Measurements from ENCODE around the gene EMP1.
A peak's percentile ranks its signal among the peaks of the same experiment; 100 is the strongest.

EMP1 gene

DNA sequence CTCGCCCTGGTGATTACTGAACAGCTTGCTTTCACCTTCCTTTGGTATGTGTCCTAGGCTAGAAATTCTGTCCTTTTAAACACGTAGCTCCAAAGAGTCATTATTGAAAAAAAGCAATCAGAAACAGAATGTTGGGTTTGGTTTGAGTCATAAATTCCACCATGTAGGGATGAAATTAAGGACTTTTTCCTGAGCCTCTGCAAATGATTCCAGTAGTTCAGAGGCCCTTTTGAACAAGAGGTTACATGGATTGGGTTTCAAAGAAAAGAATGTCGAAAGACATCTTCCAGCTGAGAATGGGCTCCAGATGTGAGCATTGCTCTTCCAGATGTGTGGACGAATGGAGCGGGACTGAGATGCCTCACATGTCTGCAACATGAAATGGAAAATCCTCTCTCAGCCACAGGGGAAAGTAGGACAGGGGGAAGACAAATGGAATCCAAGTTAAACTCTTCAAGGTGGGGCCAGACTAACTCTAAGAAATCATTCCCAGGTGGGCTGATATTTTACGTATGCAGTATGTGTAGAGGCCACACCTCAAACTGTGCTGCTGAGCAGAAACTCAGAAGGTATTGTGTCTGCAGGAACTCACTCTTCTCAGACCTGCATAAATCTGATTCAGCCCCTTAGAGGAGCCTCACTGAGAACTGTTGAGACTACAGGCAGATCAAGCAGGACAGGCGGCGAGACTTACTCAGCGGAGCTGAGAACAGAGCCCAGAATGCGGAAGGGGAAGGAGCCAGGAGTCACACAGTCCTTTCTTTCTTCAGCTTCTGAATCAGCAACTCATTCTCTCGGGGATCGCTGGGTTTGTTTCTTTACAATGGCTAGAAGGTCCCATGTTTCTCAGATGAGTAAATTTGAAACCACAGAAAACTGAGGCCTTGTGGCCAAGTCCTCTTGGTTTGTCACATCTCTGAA is 23.3 kb upstream of the EMP1 start:
- DNase-seq, result peak in 7 of 14 donors; percentile 13 to 67 (median 28)

DNA sequence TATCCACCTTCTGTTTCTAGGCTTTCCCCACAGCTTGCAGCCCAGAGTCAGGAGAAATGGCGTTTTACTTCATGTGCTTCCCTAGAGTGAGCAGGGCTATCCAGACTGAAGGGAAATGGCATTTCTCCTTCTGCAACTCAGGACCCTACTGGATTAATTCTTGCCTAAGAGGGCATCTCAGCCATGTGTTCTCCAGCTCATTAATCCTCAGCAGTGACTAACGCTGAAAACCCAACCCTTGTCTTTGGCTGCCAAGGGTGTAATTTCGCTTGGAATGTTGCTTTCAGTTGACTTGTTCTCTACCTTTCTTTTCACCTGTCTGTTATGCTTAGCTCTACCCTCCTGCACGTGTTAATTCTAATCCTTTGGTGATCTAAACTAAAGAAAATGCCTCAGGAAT is 21.0 kb upstream of the EMP1 start:
- no peak for DNase-seq

DNA sequence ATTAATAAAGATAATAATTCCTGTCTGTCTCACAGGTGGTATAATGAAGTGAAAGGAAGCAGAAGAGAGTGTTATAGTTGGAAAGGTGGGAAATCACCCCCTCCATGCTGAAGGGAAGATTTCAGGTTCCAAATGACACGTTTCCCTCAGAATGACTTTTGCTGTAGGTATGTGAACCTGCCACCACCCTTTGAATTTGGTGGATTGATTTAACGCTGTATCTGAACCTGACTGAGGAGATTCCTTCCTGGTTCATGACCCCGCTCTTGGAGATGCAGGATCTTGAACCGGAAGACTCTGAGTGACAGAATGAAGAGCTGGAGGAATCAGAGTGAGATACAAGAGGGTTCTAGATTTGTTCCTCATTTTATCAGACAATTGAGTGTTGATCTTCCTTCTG is 20.3 kb upstream of the EMP1 start:
- no peak for DNase-seq

DNA sequence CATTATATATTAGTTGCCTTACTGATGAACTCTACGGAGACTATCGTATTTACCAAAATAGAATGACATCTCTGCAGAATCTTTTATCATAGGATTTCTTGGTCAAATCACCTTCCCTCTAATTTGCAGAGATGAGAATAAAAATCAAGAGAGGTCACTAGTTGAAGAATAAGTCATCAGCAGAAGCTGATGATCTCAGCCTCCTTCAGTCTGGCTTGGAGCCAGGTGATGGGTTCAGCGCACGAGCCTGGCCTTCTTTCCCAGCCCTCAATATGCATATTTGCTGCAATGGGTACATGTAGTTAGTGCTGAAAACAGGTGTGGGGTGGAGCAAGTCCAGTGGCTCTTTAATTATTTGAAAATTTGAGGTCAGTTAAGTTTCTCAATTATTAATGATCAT is 19.2 kb upstream of the EMP1 start:
- no peak for DNase-seq

DNA sequence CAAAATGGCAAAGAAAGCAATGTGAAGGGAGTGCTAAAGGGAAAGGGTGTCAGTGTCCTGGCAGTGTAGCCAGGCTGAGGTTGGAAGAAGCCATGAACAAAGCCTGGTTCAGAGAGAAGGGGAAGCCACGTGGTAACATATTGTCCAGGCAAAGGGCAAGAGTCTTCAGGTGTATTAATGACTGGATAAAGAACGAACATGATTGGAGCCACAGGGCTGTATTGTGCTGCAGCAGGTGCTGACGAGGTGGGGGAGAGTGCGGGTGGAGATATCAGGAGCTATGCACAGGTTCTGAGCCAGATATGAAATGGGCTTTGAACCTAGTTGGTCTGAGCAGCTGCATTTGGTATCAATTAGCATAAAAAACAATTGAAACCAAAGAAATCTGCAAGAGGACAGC is 18.6 kb upstream of the EMP1 start:
- no peak for DNase-seq

DNA sequence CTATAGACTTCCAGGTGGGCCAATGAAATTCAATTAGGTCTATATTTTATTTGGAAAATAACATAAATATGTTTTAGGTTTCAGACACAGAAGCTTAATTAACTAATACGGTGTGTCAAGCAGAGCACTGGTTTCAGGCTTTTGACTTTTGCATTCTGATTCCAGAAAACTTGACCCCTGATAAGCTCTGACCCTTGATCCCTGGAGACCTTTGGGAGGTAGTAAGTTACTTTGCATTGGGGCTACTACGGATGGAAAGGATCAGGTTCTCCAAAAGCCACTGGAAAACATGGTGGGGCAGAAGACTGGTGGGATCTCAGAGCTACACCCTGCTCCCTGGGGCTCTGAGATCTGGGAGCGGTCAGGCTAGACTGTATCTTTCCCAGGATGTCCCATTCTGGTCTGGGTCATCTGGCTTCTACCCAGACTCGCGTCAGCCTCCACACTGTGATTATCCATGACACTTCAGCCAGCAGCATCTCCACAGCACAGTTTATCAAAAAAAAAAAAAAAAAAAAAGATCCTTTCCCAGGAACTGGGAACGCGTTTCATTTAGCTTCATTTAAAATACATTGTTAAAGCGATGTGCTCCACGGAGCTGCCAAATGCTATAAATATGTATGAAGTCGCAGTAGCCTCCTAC is 17.8 kb upstream of the EMP1 start:
- DNase-seq, result no peak

DNA sequence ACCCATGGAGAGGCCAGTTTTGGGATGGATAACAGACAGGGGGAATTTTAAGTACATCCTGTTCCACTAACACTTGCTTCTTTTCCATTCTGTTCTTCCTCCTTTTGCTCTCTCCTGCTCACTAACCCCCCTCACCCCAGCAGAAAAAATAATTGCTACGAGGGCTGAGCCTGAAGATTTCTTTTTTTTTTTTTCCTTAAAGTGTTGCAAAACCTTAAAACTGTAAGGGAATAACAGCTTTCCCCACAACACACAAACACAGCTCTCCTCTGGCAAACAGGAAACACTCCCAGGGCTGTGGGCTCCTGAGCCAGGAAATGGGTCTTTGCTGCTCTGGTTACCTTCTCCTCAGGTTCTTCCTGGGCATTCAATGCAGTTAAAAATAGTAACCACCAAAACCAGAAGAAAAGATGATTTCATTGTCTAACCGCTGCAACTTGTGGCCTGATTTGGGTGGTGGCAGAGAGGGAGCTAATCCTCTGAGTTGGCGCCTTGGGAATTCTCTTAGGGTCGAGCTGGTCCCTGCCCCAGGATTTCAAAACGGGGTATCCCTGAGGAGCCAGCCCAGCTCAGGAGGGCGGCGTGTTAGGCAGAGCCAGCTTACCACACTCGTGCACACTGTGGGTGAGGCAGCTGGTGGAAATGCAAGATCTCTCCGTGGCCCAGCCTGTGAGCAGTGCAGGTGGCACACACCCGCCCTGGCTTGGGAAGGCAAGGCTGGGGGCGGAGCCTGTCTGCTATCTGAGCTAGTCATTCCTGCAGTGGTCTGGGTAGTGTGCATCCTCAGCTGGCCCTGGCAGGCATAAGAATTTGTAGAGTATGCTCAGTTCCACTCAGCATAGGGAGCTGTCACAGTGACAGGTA is 17.1 kb upstream of the EMP1 start:
- no peak for DNase-seq

DNA sequence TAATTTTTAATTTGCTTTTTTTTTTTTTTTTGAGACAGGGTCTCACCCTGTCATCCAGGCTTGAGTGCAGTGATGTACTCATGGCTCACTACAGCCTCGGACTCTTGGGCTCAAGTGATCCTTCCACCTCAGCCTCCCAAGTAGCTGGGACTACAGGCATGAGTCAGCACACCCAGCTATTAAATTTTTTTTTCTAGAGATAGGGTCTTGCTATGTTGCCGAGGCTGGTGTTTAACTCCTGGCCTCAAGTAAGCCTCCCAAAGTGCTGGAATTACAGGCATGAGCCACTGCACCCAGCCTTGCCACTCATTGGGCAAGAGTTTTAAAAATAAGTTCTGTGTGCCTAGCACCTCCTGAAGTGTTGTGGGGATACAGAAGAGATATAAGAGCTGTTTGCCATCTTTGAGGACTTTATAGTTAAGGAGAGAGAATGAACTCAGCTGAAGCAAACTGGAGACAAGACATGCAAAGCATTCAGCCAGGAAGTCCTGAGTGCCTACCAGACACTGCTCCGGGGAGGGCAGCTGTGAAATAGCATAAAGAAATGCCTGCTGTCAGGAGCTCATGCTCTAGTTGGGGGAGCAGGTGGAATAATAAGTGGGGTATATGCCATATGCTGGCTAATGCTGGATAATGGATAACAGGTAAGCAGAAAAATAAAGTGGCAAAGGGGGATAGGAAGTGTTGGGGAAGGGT is 15.0 kb upstream of the EMP1 start:
- no peak for DNase-seq

DNA sequence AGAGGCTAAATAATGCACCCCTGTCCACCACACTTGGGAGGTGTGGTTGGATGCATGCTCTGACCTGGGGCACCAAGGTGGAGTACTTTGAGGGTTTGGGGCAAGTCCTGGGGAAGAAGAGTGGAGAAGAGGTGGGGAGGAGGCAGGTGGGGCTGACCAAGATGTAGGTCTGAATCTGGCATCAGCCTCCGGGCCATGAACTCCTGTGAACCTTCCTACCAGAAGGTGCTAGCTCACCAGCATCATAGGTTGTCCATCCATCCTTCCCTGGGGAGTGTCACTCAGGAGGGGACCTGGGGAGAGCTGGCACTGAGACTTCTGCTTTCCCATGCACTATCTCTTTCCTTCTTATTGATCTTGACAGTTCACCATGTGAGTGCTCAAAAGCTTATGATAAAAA is 13.6 kb upstream of the EMP1 start:
- DNase-seq, result no peak

DNA sequence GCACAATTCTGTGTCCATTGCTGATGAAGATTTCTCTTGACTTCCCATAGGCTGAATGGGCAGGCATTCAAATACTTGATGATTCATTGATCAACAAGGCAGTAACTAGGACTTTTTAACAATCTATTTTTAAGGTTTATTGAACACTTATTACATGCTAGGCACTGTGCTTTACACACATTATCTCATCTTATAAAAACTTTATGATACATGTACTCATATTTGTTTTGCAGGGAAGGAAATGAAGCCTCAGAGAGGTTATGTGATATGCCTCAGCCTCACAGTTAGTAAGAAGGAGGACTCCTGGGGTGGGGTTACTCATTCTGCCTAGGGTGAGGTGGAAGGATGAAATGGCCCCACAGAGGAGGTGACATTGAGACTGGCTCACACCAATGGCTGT is 12.9 kb upstream of the EMP1 start:
- DNase-seq, result no peak

DNA sequence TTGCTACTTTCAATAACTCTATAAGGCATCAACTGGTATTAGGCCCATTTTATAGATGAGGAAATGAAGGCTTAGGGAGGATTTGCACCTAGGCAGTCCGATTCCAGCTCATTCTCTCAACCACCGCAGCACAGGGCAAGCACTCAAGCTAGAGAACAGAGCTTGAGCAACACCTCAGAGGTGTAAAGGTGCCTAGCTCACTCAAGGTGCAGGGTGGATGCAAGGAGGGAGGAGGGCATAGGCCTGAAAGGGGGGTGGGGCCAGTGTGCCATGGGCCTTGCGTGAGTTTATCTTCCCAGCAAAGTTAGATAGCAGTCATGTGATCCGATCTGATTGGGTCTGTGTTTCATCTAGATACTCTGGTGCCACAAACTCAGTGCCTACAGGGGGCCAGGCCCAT is 10.2 kb upstream of the EMP1 start:
- DNase-seq, result no peak

DNA sequence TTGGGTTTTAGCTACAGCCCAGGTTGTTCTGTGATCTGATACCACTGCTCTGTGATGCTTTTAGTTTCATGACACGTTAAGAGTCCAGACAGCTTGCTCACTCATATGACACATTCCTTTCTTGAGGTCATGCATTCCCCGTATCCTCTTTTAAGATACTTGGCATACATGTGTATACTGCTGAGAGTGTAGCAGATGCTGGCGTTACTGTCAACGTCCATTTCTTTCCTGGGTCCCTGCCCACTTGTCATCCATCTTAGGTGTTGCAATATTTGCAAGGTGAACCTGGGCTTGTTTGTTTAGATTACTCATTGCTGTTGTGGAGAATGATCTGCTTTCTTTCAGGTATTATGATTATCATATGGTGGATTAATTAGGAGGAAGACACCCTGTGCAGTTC is 9.1 kb upstream of the EMP1 start:
- DNase-seq, result no peak

DNA sequence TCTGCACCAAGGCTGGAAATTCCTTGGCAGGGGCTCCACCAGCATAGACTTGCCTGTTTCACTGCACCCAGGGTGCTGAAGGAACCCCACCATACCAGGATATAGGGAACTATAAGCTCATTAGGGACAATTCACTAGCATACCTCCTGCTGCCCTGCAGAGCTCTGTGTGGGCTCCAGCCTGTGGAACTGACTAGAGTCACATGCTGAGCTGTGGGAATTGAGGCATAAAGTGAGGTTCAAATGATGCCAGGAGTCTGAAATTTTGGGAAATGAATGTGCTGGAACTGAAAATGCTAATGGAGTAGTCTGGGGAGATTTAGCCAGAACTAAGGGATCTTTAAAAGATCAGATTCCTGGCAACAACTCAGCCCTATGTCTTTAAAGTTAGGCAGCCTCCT is 7.3 kb upstream of the EMP1 start:
- DNase-seq, result peak in 2 of 14 donors; percentile 15 to 34

DNA sequence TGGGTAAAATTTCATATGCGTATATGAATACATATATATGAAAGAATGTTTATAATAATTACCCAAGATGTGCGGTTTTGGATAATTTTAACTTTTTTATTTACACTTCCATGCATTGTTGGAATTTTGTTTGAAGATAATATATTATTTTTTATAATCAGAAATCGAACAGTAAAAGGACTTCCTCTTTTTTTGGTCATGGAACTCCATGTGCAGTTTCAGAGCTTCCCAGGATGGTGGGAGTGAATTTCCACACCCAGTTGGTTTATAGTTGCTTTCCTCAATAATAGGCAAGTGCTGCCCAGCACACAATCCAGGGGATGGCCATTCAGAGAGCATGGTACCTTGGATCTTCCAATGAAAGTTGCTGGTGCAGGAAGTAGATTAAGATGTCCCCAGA is 6.3 kb upstream of the EMP1 start:
- DNase-seq, result no peak

DNA sequence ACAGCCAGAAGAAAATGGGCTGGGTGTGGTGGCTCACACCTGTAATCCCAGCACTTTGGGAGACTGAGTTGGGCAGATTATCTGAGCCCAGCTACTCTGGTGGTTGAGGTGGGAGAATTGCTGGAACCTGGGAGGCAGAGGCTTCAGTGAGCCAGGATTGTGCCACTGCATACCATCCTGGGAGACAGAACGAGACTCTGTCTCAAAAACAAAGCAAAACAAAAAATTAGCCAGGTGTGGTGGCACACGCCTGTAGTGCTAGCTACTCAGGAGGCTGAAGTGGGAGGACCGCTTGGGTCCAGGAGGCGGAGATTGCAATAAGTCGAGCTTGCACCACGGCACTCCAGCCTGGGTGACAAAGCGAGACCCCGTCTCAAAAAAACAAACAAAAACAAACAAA is 3.8 kb upstream of the EMP1 start:
- no peak for DNase-seq

DNA sequence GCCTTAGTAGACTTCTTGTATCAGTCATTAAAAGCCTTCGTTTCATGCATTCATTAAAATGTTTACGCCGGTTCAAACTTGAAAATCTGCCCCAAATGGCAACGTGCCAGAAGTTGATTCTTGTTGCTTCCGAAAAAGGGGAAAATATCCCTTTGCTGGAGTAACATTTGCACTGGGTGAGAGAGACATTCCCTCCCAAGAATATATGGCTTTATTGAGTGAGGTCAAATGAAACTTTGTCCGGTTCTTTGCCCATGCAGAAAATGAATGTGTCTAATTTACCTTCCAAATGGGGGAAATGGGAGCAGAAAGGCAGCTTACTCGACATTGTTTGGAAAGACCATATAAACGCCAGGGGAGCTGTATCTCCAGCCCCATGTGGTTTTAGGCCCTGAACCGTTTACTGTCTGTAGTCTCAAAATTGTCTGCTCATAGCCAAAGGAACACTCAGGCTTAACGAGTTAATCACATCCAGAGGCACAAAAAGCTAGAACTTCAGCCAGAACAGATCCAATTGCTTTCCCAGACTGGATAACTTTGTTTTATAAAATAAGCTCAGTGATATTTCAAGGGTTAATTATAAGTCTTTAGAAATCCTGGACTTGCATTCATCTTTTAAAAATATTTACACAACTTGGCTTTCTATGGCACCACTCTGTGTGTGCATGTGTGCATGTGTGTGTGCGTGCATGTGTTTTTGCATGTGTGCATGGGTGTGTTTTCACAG is 2.9 kb upstream of the EMP1 start:
- DNase-seq, result no peak

DNA sequence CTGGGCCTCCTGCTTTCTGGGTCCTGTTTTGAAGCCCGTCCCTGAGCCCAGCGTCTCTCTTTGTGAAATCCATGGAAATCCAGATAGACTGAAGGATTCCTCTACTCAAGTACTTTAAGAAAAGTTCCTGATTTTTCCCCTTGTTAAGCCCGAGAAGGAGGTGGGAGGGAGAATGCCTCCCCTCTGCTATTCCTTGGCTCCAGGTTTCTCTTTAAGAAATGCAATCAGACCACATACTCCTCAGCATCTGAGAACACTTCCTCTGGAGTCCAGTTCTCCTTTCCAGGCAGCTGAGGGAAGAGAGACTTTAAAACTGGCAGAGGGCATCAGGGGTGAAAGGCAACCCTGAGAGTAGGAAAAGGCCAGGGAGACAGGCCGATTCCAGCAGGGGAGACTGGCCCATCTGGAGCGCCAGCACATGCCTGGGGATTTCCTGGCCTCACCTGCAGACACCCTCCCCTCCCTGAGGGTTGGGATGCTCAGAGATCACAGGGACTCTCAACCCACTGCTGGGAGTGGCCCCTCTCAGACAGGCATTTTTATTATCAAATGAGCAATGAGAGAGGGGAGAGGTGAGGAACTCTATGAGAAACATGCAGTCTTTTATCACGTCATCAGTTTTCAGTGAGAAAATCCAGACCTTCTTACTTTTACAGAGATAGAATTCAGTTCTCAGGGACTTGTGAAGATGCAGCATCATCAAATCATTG is 2.0 kb upstream of the EMP1 start:
- no peak for DNase-seq

DNA sequence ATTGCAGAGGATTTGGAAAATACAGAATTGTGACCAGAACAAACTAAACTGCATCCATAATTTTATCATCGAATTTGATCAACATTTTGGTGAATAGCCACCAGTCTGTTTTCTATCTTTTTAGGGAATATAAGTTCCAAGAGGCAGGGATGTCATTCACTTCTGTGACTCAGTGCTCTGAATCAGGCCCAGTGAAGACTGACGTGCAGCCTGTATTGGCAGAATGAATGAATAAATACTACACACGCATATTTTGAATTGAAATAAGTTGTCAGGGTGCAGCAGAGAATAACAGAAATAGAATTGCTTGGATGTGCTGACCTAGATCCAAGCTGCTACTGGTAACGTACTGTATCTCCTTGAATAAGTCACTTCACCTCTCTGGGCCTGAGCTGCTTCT is 1.3 kb upstream of the EMP1 start:
- DNase-seq, result no peak

DNA sequence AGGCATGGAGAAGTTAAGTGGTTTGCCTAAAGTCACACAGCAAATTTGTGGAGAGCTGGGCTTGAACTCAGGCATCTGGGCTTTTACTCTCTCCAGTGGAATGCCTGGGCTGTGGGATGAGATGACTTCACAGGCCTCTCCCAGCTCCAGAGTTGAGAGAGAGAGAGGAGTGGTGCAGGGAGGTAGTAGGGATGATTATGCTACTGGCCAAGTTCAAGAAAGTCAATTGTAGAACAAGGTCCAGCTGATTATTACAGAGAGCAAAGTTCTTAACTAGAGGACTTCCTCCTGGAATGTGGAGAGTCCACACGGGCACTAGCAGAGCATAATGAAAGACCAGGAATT is 769 bp upstream of the EMP1 start:
- no peak for DNase-seq

DNA sequence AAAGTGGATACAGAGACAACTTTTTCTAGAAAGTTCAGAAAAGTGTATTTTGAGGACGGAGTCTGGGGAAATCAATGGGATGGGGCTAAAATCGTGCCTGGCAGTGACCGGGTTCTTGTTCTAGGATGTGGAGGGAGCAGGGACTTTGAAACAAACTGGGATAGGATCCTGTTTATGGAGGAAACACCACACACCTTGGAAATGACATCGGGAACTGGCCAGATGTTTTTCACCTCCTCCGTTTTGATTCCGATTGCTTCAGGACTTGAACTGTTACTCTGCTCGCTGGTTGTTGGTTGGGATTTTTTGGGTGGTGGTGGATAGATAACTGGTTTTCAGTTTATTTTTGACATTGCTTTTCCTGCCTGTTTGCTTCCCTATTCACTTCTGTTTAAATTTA is 506 bp downstream of the EMP1 start:
- DNase-seq, result no peak

DNA sequence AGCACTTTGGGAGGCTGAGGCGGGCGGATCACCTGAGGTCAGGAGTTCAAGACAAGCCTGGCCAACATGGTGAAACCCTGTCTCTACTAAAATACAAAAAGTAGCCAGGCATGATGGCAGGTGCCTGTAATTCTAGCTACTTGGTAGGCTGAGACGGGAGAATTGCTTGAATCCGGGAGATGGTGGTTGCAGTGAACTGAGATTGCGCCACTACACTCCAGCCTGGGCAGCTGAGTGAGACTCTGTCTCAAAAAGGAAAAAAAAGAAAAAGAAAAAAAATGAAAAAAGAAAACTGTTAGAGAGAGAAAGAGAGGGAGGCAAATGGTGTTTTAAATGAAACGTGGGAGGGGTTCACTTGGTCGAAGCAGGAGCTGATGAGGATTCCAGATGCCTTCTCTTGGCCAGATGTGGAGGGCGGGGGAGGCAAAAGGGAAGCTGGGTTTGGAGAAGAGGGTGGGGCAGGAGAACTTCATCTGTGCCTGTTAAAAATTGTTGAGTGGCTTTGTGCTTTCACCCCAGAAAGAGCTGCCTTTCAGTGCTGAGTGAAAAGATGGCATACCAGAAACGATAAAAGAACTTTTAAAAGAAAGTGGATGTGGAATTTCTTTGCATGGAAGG is 1.1 kb downstream of the EMP1 start:
- DNase-seq, result no peak

All from C1 segment of cervical spinal cord (tissue), 14 donors.